Hematopoietic multipotent progenitor cell treated with erythropoietin and hydrocortisone succinate and interleukin-3 and kit ligand, for 4 days (in vitro differentiated cells): ENCODE data around the gene NYAP2.

Experiments
- DNase-seq: peaks from one replicate; pipeline ENCODE4 v3.0.0-alpha.2; 2015

NYAP2 gene

GRCh38 chr2:225637259-225637658 lies 237.7 kb downstream of the NYAP2 start:
- DNase-seq: peak; percentile 1

- DNase-seq: no peak
These were observed 241.0 kb downstream of the NYAP2 start for GRCh38 chr2:225640550-225640949.

GRCh38 chr2:225649274-225649673 lies 249.8 kb downstream of the NYAP2 start:
- DNase-seq: no peak

GRCh38 chr2:225650041-225650440 lies 250.5 kb downstream of the NYAP2 start:
- DNase-seq: no peak

GRCh38 chr2:225660262-225661131 lies 261.0 kb downstream of the NYAP2 start:
- DNase-seq: peak; percentile 80

- no peak for DNase-seq
These were observed 262.6 kb downstream of the NYAP2 start for GRCh38 chr2:225662101-225662500.

GRCh38 chr2:225667445-225667844 lies 267.9 kb downstream of the NYAP2 start:
- DNase-seq: no peak

- DNase-seq: peak; percentile 76
These were observed 269.2 kb downstream of the NYAP2 start for GRCh38 chr2:225668606-225669266.

- DNase-seq: peak; percentile 42
These were observed 270.8 kb downstream of the NYAP2 start for GRCh38 chr2:225670111-225670974.

GRCh38 chr2:225678792-225679191 lies 279.3 kb downstream of the NYAP2 start:
- no peak for DNase-seq

- DNase-seq: no peak
These were observed 283.7 kb downstream of the NYAP2 start for GRCh38 chr2:225683258-225683657.

GRCh38 chr2:225690153-225690552 lies 290.6 kb downstream of the NYAP2 start:
- no peak for DNase-seq

- no peak for DNase-seq
These were observed 292.2 kb downstream of the NYAP2 start for GRCh38 chr2:225691711-225692110.

GRCh38 chr2:225693259-225693658 lies 293.7 kb downstream of the NYAP2 start:
- no peak for DNase-seq

GRCh38 chr2:225694664-225695063 lies 295.2 kb downstream of the NYAP2 start:
- no peak for DNase-seq

GRCh38 chr2:225697936-225698335 lies 298.4 kb downstream of the NYAP2 start:
- DNase-seq: no peak
